ENCODE data around the gene SEC22A.

Gene SEC22A, protein sequence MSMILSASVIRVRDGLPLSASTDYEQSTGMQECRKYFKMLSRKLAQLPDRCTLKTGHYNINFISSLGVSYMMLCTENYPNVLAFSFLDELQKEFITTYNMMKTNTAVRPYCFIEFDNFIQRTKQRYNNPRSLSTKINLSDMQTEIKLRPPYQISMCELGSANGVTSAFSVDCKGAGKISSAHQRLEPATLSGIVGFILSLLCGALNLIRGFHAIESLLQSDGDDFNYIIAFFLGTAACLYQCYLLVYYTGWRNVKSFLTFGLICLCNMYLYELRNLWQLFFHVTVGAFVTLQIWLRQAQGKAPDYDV

DNA sequence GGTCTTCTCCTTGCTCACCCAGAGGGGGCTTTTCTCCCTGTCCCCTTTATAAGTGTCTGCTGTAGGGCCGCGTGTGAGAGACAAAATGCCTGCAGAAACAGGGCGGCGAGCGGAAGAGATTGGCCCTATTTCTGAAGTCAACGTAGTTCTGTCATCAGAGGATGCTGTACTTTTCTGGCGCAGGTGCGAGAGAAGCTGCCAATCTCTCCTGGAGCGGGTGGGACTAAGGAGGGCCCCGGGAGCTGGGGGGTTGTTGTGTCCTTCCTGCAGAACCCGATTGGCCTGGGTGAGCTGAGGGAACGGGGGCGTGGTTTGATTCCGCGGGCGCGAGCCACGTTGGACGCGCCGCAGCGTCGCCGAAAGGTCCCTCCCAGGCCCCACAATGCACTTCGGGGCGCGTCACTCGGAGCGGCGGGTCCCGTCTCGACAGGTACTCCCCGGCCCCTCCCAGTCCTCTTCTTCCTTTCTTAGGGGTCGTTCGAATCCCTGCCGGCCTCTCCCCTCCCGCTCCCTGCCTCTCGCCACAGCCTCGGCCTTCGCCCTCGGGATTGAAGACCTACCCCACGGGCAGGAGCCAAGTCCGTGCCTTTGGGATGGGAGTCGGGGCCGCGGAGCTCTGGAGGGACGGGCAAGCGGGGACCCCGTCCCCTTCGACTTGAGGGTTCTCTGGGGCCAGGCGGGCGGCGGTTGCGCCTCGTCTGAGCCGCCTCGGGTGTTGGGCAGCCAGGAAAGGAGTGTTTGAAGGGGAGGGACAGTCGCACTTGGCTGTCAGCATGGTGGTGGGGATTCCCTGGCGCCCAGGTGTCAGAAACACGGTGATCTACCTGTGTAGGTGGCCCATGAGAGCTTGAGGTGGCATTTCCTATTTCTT, at the start of gene SEC22A:
Gene SEC22A, plus strand, starts transcription at position 387 of the 871 bp plus-strand sequence. CDS start 7,275 bp downstream, outside the sequence.
- peak; percentile 95 for DNase-seq

DNA sequence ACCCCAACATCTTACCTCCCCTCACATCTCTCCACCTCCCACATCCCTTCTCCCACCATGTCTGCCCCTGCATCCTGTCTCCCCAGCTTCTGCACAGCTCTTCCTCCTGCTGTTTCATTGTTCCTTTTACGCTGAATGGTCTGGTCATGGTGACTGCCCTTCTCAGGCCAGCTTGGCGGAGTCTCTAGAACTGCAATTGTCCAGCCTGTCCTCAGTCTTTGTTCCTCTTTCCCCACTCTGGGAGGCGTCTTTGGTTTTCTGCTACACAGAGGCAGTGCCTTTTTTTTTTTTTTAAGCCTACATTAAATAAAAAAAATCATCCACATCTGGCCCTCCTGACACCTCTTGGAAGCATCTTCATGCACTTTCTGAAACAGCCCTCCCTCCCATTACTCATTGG, 49.1 kb upstream of the SEC22A start:
- DNase-seq = no peak

DNA sequence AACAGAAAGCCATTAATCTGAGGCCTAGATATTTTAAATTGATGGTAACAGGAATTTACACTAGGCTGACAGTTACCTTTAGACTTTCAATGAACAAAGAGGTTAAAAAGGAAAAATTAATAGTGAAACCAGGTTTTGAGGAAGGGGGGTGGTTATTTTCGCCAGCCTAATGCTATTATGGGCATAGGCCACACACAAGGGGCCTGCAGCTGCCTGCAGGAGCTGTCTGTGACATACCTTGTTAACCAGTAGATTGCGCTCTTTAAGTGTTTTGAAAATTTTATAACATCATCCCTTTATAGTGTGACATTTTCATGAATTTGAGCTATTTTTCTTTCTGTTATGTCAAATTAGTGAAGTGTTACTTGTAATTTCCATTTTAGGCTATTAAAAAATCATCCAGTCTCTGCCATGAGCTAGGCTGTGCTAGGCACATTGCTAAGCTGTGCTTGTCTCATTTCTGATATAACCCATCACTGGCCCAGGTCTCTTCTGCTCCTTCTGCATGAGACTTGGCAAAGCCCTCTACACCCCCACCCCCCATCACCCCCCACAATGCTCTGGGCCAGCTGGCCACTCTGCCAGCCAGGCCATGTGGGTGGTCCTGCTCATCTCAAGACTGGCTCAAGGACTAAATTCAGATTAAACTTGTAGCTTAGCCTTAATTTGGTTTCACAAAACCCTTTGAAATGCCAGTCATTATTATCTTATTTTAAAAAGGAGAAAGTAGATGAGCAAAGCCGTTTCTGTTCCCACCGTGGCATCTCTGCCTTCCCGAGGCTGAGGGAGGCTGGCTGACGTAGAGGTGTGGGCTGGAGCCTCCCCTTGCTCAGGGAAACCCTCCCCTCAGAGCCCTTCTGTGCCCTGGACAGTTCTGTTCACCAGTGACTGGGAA, 48.4 kb upstream of the SEC22A start:
- DNase-seq = no peak

DNA sequence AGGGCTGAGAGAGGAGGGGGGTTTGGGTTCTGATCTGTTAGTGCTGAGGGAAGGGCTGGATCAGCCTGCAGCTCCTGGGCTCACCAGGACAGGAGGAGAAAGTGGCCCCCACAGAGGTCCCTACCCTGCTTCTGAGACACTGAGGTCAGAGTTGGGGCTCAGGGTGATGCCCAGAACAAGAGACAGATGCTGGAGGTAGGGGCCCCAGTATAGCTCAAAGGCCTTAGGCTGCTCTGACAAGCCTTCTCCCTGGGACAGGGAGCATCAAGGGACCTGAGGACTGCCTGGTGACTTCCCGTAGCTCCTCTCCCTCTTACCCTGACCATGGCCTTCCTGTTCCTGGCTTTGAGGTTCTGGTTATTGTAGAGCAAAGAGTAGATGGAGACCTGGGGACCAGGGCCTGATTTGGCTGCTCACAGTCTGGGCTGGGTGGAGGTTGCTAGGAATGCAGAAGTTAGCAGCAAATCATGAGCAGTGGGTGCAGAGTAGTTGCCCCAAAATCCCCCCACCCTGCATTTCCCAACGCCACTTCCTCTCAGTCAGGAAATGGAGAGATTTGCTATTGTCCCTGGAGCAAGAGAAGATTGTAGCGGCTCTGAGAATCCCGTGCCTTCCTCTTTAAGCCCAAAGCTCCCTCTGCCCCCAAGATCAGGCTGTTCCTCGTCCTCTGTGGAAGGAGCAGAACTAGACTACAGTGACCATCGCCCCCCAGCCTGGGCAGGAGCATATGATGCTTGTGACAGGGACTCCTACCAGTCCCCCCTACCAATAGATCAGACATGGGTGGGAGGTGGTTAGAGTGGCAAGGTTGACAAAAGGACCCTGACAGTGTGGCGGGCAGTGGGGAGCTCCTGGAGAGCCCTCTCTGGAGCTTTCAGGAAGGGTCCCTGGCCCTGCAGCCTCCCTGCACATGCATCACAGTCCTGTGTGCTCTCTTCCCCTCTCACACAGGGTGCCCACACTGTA, 47.4 kb upstream of the SEC22A start:
- DNase-seq = no peak

DNA sequence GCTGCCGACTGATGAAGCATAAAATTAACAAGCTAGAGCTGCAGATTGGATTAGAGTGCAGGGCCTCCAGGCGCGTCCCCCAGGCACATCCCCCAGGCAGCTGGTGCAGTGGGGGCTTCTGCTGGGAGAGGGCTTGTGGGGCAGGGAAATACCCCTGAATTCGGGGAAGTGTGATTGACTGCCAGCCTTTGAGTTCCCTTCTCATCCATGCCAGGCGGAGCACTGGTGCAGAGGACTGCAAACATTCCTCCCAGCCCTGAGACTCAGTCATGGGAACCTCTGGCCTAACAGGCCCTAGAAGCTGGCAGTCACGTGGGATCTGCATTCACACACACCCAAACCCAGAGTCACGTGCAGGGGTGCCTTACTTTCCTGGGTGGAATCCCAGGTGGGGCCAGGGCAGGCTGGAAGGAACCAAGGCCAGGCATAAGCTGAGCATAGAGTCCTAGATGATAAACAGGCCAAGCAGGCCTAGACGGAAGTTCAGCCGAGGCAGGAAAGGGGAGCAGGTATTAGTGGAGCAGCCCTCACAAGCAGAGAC, 46.2 kb upstream of the SEC22A start:
- DNase-seq = no peak

DNA sequence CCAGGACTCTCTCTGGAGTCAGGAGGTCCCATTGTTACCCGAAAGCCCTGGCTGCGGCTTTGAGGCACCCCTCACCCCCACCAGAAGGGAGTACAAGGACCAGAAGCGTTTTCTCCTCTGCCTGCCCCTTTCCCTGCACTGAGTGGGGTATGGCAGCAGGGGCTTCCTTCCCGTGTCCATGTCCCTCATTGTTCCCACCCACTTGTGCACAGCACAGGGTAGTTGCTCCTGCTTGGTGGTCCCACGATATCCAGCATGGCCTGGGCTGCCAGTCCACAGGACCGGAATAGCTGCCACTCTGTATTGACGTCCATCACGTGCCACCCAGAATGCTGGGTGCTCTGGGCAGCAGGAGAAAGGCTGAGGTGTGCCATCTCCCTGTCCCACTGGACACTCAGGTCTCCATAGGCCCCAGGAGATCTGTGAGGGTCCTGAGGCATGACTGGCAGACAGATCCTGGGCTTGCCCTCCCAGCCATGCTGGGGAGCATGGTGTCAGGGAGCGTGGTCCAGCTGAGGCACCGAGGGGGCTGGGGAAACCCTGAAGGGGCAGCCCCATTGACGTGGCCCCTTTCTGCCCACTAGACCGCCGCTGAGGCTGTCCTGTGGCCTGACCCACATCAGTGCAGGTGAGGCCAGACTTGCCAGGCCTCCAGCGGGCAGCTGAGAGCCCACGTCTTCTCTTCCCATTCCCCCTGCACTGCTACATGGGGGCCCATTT, 45.3 kb upstream of the SEC22A start:
- DNase-seq = no peak

DNA sequence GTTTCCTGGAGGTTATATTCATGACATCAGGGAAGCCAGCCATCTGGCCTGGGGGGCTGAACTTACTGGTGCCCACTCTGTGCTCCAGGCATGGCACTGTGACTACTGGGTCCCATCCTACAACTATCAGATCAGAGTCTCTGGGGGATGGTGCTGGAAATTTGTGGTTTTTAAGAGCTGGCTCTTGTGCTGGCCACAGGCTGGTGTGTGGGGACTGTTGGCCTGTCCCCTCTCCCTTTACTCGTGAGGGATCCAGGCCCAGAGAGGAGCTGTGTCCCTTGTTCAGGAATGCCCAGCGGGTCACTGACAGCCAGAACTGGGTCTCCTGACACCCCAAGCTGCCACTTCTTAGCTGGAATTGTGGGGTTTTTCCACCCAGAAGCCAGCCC, 44.5 kb upstream of the SEC22A start:
- peak; percentile 36 for DNase-seq

DNA sequence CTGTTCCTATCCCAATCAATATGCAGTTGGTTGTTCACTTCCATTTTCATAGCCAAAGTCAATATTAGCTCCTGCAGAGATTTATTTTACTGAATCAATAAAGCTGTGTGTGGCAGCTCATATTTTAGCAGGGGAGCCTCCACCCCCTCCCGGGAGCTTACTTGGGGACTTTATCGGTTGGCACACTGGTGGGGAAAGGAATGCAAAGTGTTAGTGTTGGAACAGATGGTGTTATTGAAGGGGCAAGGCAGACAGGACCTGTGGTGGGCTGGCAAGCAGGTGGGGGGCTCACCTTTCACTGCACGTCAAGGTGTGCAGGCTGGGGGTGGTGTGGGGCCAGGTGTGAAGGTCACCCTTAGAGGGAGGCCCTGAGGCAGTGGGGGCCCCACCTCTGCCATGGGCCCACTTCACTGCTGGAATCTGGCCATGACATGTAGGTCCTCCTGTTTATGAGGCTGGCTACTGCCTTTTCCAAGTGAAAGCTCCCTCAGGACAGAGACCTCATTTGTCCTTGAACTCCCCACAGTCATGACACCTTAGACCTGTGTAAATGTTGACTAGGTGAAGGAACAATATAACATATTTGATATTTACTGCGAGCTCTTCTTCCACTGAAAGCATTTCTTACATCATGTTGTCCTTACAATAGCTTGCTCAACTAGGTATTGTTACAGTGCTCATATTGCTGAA, 44.0 kb upstream of the SEC22A start:
- peak; percentile 83 for DNase-seq

DNA sequence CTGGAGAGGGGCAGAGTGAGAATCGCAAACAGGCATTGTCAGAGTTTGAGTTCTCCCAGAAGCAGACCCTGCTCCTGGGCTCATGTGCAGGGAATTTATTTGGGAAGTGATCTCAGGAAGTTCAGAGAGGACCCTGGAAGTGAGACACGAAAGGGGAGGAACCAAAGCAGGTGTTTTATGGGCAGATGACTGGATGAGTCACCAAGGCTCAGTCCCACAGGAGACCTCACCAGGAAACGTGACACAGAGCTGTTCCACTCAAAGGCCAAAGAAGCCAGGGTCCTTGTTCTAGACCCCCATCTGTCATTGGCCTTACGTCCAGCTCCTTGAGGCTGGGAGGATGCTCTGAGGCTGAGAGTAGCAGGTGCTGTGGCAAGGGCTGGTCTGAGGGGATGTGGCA, 43.4 kb upstream of the SEC22A start:
- no peak for DNase-seq

DNA sequence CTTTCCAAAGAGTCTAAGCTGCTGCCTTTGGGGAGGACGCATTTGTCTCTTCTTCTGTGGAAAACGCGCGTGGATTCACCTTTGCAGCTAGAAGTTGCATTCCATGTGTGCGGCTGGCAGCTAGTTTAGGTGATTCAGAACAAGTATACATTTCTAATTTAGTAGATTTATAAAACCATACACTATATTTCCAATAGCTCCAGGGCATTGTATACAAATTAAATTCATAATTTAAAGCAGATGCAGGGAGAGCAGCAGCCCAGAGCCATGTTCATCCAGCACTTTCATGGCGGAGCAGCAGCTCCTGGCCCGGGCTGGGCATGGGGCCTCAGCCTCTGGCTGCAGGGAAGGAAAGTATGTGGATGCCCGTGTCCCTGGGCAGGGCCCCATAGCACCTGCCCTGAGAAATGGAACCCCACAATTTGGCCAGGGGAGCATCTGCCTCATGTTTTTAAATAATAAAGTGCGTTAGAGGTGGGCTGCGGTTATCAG, 42.8 kb upstream of the SEC22A start:
- no peak for DNase-seq

DNA sequence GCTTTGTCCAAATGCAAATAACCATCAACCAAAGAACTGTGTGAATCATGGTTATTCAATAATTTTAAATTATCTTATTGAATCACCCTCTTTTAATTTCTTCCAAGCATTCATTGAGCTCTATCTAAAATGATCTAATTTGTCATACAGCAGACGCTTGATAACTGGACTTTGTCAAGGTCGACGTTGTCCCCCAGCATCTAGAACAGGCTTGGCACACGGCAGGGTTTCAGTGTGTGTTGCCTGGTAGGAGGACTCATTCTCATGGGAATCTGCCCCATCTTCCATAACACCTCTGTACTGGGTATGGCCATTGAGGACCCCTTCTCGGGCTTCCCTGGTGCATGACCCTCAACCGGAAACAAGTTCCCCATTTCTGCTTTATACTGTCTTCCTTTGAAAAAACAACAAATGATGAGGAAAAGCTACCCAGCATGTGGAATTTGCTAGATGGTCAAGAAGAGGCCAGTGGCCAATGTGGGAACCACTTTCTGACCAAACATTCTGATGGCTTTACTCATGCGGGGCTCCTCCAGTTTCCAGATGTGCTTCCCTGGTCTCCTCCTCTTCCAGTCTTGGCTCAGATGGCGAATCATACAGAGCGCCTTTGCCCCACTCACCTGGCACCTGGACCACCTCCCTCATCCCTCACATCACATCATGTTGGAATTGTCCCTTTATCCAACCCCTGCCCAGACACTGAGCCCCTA, 41.7 kb upstream of the SEC22A start:
- DNase-seq = no peak

DNA sequence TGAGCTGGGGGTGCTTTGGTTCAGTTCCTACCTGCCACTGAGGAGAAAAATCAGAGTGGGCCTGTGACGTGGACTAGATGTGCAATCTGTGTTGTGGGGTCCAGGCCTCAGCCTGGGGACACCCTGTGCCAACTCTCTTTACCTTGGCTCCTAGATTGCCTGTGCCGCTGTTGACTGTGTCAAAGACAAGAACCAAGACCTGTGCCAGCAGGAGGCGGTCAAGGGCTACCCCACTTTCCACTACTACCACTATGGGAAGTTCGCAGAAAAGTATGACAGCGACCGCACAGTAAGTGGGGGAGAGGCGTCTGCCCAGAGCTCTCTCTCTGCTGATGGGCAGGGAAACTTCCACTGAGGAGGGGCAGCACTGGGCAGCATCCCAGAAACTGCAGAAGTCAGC, 40.6 kb upstream of the SEC22A start:
- DNase-seq = no peak

DNA sequence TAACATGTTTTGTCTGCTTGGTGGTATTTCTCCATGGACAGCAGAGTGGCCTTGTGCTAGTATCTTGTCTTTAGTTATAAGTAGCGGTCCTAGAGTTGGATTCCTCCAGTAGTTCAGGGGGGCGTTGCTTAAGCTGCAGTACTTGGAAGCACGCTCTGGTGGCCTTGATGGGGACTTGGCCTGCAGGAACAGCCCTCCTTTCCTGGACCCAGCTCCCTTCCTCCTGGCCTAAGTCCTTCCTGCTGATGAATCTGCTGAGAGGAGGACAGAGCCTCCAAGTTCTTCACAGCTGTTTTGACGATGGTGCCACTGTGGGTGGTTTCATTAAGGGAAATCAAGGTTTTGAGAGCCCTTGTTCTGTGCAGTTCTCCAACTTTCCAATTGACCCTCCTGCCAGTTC, 38.6 kb upstream of the SEC22A start:
- no peak for DNase-seq

DNA sequence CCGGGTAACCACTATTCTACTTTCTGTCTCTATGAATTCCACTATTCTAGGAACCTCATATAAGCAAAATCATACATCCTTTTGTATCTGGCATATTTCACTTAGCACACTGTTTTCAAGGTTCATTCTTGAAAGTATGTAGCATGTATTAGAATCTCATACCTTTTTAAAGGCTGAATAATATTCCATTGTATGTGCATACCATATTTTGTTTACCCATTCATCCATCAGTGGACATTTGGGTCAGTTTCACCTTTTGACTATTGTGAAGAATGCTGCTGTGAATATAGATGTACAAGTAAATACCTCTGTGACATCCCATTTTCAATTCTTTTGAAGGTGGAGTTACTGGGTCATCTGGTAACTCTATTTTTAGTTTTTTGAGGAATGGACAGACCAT, 36.6 kb upstream of the SEC22A start:
- no peak for DNase-seq

DNA sequence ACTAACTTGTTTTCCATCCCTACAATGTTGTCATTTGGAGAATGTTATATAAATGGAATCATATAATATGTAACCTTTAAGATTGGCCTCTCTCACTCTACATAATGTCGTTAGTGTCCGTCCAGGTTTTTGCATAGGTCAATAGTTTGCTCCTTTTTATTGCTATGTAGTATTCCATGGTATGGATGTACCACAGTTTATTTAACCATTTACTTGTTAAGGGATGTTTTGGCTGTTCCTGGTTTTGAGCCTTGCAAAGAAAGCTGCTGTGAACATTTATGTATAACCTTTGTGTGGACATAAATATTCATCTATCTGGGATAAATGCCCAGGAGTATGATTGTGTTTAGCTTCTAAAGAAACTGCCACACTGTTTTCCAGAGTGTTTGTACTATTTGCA, 34.1 kb upstream of the SEC22A start:
- no peak for DNase-seq

DNA sequence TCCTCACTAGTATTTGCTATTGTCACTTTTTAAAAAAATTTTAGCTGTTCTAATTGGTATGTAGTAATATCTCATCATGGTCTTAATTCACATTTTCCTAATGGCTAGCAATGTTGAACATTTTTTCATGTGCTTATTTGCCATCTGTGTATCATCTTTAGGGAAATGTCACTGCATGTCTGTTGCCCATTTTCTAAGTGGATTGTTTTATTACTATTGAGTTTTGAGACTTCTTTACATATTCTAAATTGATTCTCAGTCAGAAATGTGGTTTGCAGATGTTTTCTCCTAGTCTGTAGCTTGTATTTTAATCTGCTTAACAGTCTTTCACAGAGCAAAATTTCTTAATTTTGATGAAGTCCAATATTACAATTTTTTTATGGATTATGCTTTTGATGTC, 33.6 kb upstream of the SEC22A start:
- DNase-seq = no peak

DNA sequence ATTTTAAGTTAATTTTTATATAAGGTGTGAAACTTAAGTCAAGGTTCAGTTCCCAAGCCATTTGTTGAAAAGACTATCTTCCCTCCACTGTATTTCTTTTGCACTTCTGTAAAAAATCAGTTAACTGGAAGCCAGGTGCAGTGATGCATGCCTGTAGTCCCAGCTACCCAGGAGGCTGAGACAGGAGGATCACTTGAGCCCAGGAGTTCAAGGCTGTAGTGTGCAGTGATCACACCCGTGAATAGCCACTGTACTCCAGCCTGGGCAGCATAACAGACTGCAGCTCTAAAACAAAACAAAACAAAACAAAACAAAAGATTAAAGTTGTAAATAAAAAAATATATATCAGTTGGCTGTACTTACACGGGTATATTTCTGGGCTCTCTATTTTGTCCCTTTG, 33.1 kb upstream of the SEC22A start:
- DNase-seq = no peak

DNA sequence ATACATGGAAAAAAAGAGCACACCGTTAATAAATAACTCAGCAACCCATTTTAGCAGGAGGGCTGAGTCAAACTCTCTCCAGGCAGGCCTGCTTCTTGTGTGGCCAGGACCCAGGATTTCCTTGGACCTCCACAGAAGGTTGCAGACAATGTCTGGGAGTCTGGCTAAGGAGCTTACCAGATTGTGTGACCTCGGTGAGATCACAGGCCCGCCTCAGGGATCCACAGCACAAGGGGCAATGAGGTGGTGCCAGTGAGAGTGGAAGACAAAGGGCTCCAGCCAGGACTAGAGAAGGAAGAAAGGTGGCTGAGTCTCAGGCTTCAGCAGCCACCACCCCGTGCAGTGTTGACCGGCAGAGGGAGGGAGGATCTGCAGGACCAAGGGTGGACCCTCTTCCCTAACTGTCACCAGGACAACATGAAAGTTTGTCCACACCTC, 32.2 kb upstream of the SEC22A start:
- no peak for DNase-seq

DNA sequence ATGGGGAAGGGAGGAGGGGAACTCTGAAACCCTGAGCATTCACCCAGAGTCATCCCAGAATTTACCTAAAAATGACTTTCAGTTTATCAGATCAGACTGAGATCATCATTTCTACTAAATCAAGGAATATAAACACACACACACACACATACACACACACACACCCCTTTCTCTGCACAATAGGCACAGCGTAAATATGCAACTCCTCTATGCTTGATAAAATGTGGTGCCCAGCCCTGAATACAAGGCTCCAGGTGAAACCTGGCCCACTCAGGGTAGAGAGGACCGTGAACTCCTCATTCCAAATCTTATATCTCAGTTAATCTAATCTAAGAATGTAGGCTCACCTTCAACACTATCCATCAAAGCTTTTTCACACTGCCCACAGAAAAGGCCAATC, 31.8 kb upstream of the SEC22A start:
- no peak for DNase-seq

DNA sequence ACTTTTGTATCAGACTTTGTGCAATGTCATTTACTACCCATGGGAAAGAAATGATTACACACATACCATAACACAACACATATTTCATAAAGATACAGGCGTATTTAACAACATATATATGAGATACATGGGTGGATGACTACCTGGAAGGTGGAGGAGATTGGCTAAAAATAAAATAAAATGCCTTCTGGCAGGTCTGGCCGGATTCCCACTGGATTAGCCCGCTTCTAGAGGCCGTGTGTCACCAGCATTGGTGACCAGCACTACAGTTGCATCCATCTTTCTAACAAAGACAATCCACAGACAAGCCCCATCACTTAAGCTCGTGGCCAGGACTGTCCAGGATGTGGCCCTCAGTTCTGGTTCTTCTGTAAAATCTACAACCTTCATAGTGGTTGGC, 21.0 kb upstream of the SEC22A start:
- DNase-seq = no peak
